GM12878 (cell line): ENCODE results near the gene CAST. TPM values are rescaled to one million over a fixed set of nuclear protein-coding genes. Genes with fewer than 3 reads are reported as not detected.

Source experiments
- ATAC-seq: fragments of 200-7000 bp; cut with Tn5 transposase; 3 replicates; pipeline ENCODE4 v1.9.1; 2020; ENCODE audit warnings: mild to moderate bottlenecking, moderate library complexity
- BruUV-seq: library from RNA; stranded (reverse); fragments of 400-500 nt; replicated peaks from 2 replicates; lab custom pipeline; 2021; lab: Mats Ljungman, UMichigan
- CTCF ChIA-PET: fragments of 300-600 bp; sonication (Branson Sonifier 250); formaldehyde crosslinking; extraction: SDS; loops from one replicate; lab custom pipeline; 2021; ENCODE audit warnings: inconsistent platforms; lab: Yijun Ruan, JAX
- POLR2A ChIA-PET: fragments of 350-600 bp; formaldehyde crosslinking; extraction: SDS; loops from one replicate; lab custom pipeline; 2021; ENCODE audit warnings: inconsistent platforms; lab: Charles Lee
- RAD21 ChIA-PET: fragments of 300-600 bp; sonication (Branson Sonifier 250); formaldehyde crosslinking; loops from one replicate; lab custom pipeline; 2023; ENCODE audit warnings: antibody characterized with exemption; ENCODE audit not compliant: unreplicated experiment; lab: Charles Lee
- SMC1A ChIA-PET: fragments of 300-600 bp; sonication (Branson Sonifier 250); formaldehyde crosslinking; loops from one replicate; lab custom pipeline; 2023; ENCODE audit not compliant: unreplicated experiment, uncharacterized antibody; lab: Charles Lee
- DNase-seq: peaks from one replicate; pipeline ENCODE4 v3.0.0-alpha.2; 2011; ENCODE audit warnings: low read depth, low spot score
- FAIRE-seq: peaks from 3 replicates; lab custom pipeline; 2011; peaks lifted over from hg19 to GRCh38; lab: Jason Lieb, UNC
- H2AFZ ChIP-seq: 2 replicates; pipeline ENCODE4 v1.6.0; 2011; ENCODE audit warnings: low read depth, low read length, control low read depth; ENCODE audit not compliant: control insufficient read depth
- H3K27ac ChIP-seq: 2 replicates; pipeline ENCODE4 v1.5.1; 2011; ENCODE audit warnings: control low read depth; ENCODE audit not compliant: control insufficient read depth, insufficient read depth
- H3K27me3 ChIP-seq, 2 experiments: replicated peaks in 1 of 2; 2 replicates each; pipeline versions ENCODE4 v1.6.0 to v1.6.1; 2011; ENCODE audit warnings: low read length in 1 of 2; ENCODE audit not compliant: control insufficient read depth in 2 of 2, insufficient read depth in 2 of 2
- H3K36me3 ChIP-seq, 2 experiments: 2 replicates each; pipeline ENCODE4 v1.5.1; 2011; ENCODE audit warnings: low read length in 1 of 2; ENCODE audit not compliant: control insufficient read depth in 2 of 2, insufficient read depth in 2 of 2
- H3K4me1 ChIP-seq: 2 replicates; pipeline ENCODE4 v1.6.1; 2011; ENCODE audit warnings: mild to moderate bottlenecking, low read length, moderate library complexity, mixed read lengths; ENCODE audit not compliant: control insufficient read depth, insufficient read depth
- H3K4me2 ChIP-seq: 2 replicates; pipeline ENCODE4 v1.6.0; 2011; ENCODE audit warnings: control low read depth; ENCODE audit not compliant: control insufficient read depth, insufficient read depth
- H3K4me3 ChIP-seq: fragments of 200-600 bp; sonication (generic); 2 replicates; pipeline ENCODE4 v1.5.1; 2016
- H3K79me2 ChIP-seq: 2 replicates; pipeline ENCODE4 v1.6.0; 2011; ENCODE audit warnings: low read length; ENCODE audit not compliant: control insufficient read depth, insufficient read depth
- H3K9ac ChIP-seq: 2 replicates; pipeline ENCODE4 v1.8.0; 2011; ENCODE audit warnings: low read length, control low read depth, mixed read lengths; ENCODE audit not compliant: control insufficient read depth, insufficient read depth
- H3K9me3 ChIP-seq: replicated peaks from 3 replicates; pipeline ENCODE4 v1.5.1; 2011; ENCODE audit warnings: mild to moderate bottlenecking, low read length; ENCODE audit not compliant: control insufficient read depth, insufficient read depth
- H4K20me1 ChIP-seq: 2 replicates; pipeline ENCODE4 v1.6.0; 2011; ENCODE audit not compliant: control insufficient read depth, insufficient read depth
- CBX3 ChIP-seq: fragments of 200-600 bp; sonication (generic); IDR thresholded peaks from 2 replicates; pipeline ENCODE4 v1.6.1; 2016; ENCODE audit warnings: low read depth, borderline replicate concordance
- CEBPZ ChIP-seq: fragments of 150-350 bp; IDR thresholded peaks from 2 replicates; pipeline ENCODE4 v1.6.1; 2016; ENCODE audit warnings: low read depth, low read length
- E2F4 ChIP-seq: IDR thresholded peaks from 2 replicates; pipeline ENCODE4 v1.6.1; 2012; ENCODE audit warnings: low read depth, low read length, improper control_type of control experiment
- EP300 ChIP-seq, 2 experiments: fragments of 150-350 bp in 1 of 2; IDR thresholded peaks; 2 replicates each; pipeline ENCODE4 v1.6.1; 2011 to 2012; ENCODE audit warnings: low read depth in 2 of 2, low read length in 2 of 2, borderline replicate concordance in 1 of 2, improper control_type of control experiment in 1 of 2, inconsistent platforms in 1 of 2; ENCODE audit not compliant: control insufficient read depth in 1 of 2
- HDAC6 ChIP-seq: fragments of 200-600 bp; sonication (generic); IDR thresholded peaks from one replicate; pipeline ENCODE4 v1.8.0; 2017; ENCODE audit warnings: antibody characterized with exemption; ENCODE audit not compliant: unreplicated experiment
- JUND ChIP-seq: IDR thresholded peaks from 2 replicates; pipeline ENCODE4 v1.6.1; 2012; ENCODE audit warnings: low read depth, mild to moderate bottlenecking, low read length, improper control_type of control experiment, moderate library complexity
- NFYA ChIP-seq: IDR thresholded peaks from 2 replicates; pipeline ENCODE4 v1.6.1; 2011; ENCODE audit warnings: low read depth, mild to moderate bottlenecking, low read length, improper control_type of control experiment, borderline replicate concordance
- PBX3 ChIP-seq: IDR thresholded peaks from 2 replicates; pipeline ENCODE4 v1.6.1; 2011; ENCODE audit warnings: mild to moderate bottlenecking, low read depth, low read length, moderate library complexity; ENCODE audit not compliant: insufficient replicate concordance
- SPI1 ChIP-seq: IDR thresholded peaks from 2 replicates; pipeline ENCODE4 v1.6.1; 2011; ENCODE audit warnings: low read depth, mild to moderate bottlenecking, low read length, moderate library complexity, borderline replicate concordance; ENCODE audit not compliant: insufficient read depth
- ZNF687 ChIP-seq: fragments of 450-650 bp; IDR thresholded peaks from 2 replicates; pipeline ENCODE4 v1.6.1; 2017; ENCODE audit warnings: mild to moderate bottlenecking, moderate library complexity
- WGBS: methylation state at CpG from one replicate; pipeline ENCODE4 v1.1.6; 2016; ENCODE audit warnings: low lambda C conversion rate; ENCODE audit not compliant: insufficient replicate concordance, insufficient coverage; ENCODE audit errors: missing lambda C conversion rate; 5-methylcytosine and 5-hydroxymethylcytosine counted together
- in situ Hi-C: fragments of 300-500 bp; cut with MboI; formaldehyde crosslinking; loops from 9 replicates; pipeline ENCODE4 v1.14.3; 2018; ENCODE audit warnings: mixed read lengths
- intact Hi-C: fragments of 100-400 bp; cut with micrococcal nuclease; formaldehyde crosslinking; loops from one replicate; pipeline ENCODE4 v1.14.2; 2022; ENCODE audit not compliant: unreplicated experiment
- polyA plus RNA-seq, 11 experiments: library from polyadenylated mRNA; depleted of rRNA in 4 of 11; unstranded in 6 of 11; stranded (reverse) in 5 of 11; fragments of >200 nt; fragmentation: Nextera tagmentation in 4 of 11; fragmentation: Illumina TruSeq in 1 of 11; extraction: Ambion mirVana in 4 of 11; extraction: Trizol in 1 of 11; gene quantifications; 1 replicate in 1 of 11; 2 replicates in 10 of 11; pipeline versions ENCODE4 v1.2.1 to v1.2.3, GENCODE V29; 2011 to 2016; ENCODE audit warnings: inconsistent platforms in 2 of 11, missing spikeins in 2 of 11, low read depth in 1 of 11
- total RNA-seq, 4 experiments: library from RNA; depleted of rRNA in 3 of 4; stranded (reverse); fragments of >200 nt in 3 of 4; fragmentation: Illumina TruSeq in 1 of 4; extraction: Trizol in 1 of 4; gene quantifications; 2 replicates each; pipeline versions ENCODE4 v1.2.1 to v1.2.3, GENCODE V29; 2013 to 2021

Gene CAST
- total and polyA plus RNA-seq, 10 of the 15 experiments (the other 5 are each of a cell fraction or from before 2014, with no cell fraction given), result 31.7 to 140 (median 68.5) TPM

- TF ChIP-seq CEBPZ (no peak), JUND (no peak), SPI1 (no peak)
Observed at GRCh38 chr5:96816411-96816939, 154.3 kb downstream of the CAST start (continued).

GRCh38 chr5:96816991-96817390, 154.8 kb downstream of the CAST start:
- no peaks in the 10 kb centered on the region for H3K27me3 ChIP-seq
- no peaks in the 10 kb centered on the region for H3K79me2 ChIP-seq
- POLR2A ChIA-PET, result interaction anchor here (0.8 to 1.1 kb wide), 3 partner anchors 9 to 66 kb away, joined by 3 to 8 read pairs (median 3); partner anchors contain the start of gene ERAP1
- ATAC-seq (peak; percentile 73), FAIRE-seq (no peak), DNase-seq (no peak)
- no peaks in the 10 kb centered on the region for H4K20me1 ChIP-seq
- peak overlapping the region; percentile 98 for H2AFZ ChIP-seq
- H3K36me3 ChIP-seq, result no peaks in the 10 kb centered on the region
- SMC1A ChIA-PET, result interaction anchor here (0.6 to 2.2 kb wide), 5 partner anchors 9 to 53 kb away, joined by 4 to 10 read pairs (median 6); partner anchors contain the start of gene ERAP1
- H3K4me3 ChIP-seq, result peak overlapping the region; percentile 53
- BruUV-seq, result no TSS peak
- H3K4me2 ChIP-seq, result peak overlapping the region; percentile 100
- intact Hi-C loops, result loop anchor here (1.0 kb wide), 1 partner anchor 9 kb away; no protein-coding TSS in a partner anchor
- peaks cover 15% of the 10 kb centered on the region for H3K4me1 ChIP-seq
- 57% methylated on average over 1 of the region's 1 CpG for WGBS
- H3K9ac ChIP-seq, result peak overlapping the region; percentile 72
- CTCF ChIA-PET, result interaction anchor here (1.2 to 2.8 kb wide), 5 partner anchors 12 to 344 kb away, joined by 3 to 10 read pairs (median 5); no protein-coding TSS in a partner anchor
- in situ Hi-C loops, result no loop called here
- H3K27ac ChIP-seq, result peak overlapping the region; percentile 82
- H3K9me3 ChIP-seq, result no peaks in the 10 kb centered on the region
- RAD21 ChIA-PET, result interaction anchor here (0.6 to 1.2 kb wide), 4 partner anchors 11 to 116 kb away, joined by 3 to 6 read pairs (median 4); no protein-coding TSS in a partner anchor
- TF ChIP-seq ZNF687 (no peak), CBX3 (no peak), E2F4 (no peak), EP300 (IDR thresholded peaks at IDR 0.05; ENCODE audit: borderline replicate concordance in 1 of 2, control insufficient read depth in 1 of 2, low read depth in 2 of 2, low read length in 2 of 2) (no peak), PBX3 (no peak), HDAC6 (no peak), NFYA (no peak)
